ENCODE results near the gene PPP2R2B.
"Not testable (repeated sequence)": the region's sequence is repeated elsewhere in the genome, so short reads cannot be mapped to it uniquely, and the experiment has no call there.

The PPP2R2B gene

GRCh38 chr5:146589028-146589345 is 289.6 kb downstream of the PPP2R2B start:
- DNase-seq: no peak

DNA sequence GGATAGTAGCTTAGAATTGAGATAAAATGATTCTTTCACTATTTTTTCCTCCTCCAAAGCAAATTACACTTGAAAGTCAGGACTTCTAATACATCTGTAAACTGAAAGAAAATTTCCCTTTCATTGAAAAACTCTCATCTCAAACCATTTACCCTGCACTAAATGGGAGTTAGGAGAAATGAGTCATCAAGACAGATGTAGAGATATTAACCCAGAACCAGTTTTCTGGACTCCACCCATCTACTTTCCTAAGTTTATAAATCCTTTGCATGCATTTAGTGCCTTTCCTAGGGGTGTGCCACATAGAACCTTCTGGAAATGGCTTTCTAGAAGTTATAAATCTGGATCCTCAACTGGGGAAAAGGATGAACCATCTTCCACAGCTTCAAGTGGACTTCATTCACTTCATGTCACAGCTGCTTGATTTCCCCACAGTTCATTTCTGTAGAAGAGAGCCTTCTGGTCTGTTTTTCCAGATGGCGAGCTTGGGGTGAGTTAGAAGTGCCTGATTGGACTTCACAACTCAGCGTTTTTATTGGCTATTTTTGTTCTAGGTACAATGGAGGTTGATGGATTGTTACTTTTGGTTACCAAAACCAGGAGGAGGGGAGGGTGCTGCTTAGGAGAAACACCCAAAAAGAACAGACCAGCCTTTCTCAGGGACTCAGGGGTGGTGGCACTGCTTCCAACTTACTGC is 290.1 kb downstream of the PPP2R2B start:
- DNase-seq: no peak

GRCh38 chr5:146586752-146587151 is 291.8 kb downstream of the PPP2R2B start:
- DNase-seq: no peak

- no peak for DNase-seq
Measured at GRCh38 chr5:146584750-146585149, 293.8 kb downstream of the PPP2R2B start.

- no peak for DNase-seq
Measured at GRCh38 chr5:146582051-146582596, 296.4 kb downstream of the PPP2R2B start.

GRCh38 chr5:146580237-146580636 is 298.3 kb downstream of the PPP2R2B start:
- no peak for DNase-seq

GRCh38 chr5:146574713-146575112 is 303.8 kb downstream of the PPP2R2B start:
- DNase-seq: no peak

DNA sequence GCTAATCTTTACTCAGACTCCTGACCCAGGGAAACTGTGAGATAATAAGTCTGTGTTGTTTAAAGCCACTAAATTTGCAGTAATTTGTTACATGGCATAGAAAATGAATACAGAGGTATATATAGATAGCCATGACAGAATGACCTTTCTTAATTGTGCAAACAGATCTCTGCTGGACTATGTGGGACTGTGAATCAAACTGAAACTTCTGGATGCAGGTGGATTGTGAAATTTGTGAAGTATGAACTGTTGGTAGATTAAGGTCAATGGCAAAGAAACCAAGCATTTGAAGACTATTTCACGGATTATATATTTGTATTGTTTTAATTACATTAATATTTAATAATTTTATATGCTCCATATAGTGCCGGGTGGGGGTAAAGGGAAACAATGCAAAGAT is 310.4 kb downstream of the PPP2R2B start:
- no peak for DNase-seq

DNA sequence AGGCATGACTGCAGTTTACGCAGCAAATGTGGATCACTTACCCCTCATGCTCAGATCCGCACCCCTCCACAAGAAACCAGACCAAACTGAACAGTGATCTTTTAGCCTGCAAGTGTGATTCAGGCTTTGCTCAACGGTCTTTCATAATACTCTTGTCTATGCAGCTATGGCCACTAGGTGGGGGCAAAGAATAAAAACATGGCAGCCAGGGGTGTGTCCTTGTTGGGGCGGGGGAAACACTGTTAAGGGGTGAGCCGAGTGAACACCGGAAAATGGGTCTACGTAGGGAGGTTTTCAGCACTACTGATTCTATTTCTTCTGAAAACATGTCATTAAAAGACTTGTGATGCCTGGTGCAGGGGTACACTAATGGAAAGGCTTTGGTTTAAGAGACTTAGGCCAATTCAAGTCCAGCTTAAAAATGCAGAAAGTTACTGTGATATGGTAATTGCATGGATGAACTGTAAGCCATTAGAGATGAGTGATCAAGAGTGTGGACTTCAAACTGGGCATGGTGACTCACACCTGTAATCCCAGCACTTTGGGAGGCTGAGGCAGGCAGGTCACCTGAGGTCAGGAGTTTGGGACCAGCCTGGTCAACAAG is 312.7 kb downstream of the PPP2R2B start:
- peak; percentile 69 to 71 for DNase-seq

GRCh38 chr5:146564007-146564762 is 314.4 kb downstream of the PPP2R2B start:
- DNase-seq: peak; percentile 1 to 2

DNA sequence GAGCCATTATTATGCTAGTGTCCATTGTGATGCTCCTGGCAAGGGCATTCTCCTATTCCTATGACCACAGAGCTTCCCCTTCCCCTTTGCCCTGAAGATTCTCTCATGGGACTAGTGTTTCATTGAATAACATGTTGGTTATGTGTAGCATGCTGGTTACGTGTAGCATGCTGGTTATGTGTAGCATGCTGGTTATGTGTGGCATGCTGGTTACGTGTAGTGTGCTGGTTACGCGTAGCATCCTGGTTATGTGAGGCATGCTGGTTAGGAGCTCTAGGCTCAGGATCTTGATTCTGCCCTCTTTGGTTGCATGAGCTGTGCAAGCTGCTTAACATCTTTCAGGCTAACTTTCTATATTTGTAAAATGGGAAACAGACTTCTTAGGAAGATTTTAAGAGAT is 316.1 kb downstream of the PPP2R2B start:
- no peak for DNase-seq

DNA sequence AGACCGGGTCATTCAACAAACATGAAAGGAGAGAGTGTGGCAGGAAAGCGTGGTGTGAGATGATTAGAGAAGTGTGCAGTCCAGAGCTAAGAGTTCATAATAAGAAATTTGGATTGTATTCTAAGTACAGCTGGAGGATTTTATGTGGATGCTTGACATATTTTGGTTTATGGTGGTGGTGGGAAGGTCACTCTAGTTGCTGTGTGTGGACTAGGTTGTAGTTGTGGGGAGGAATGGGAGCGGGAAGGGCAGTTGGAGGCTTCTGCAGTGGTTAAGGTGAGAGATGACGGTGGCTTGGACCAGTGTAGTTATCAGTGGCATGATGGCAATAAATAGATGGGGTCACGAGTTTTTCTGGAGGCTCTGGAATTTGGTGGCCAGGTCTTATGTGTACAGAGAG is 316.8 kb downstream of the PPP2R2B start:
- no peak for DNase-seq

DNA sequence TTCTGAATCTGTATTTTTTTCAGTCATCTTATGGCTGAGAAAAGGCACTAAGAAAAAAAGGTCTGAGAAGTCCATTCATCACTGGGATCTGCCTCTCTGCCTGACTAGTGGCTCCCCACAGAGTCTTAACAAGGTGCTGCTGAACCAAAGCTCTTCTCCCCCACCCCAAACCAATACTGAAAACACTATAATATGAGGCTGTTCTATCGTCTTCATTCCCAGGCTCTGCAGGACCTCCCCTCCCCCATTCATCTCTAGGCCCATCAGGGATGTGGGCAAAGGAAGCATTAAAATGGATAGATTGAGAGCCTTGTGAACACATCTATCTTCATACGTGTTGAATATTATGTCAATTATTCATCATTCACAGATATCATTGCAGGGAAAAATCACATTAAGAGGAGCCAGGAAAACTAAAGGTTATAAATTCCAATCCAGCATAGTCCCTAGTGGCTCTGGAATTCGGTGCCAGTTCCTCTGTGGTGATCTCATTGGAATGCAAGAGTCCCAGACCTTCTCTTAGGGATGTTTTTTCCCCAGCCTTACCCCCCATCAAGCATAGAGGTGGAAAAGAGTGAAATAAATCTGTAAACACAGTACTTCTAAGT is 318.2 kb downstream of the PPP2R2B start:
- DNase-seq: no peak

DNA sequence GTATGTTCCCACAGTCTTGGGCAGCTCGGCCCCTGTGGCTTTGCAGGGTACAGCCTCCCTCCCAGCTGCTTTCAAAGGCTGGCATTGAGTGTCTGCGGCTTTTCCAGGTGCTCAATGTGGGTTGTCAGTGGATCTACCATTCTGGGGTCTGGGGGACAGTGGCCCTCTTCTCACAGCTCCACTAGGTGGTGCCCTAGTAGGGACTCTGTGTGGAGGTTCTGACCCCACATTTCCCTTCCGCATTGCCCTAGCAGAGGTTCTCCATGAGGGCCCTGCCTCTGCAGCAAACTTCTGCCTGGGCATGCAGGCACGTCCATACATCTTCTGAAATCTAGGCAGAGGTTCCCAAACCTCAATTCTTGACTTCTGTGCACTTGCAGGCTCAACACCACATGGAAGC is 321.7 kb downstream of the PPP2R2B start:
- not testable (repeated sequence) for DNase-seq

GRCh38 chr5:146553446-146553845 is 325.1 kb downstream of the PPP2R2B start:
- DNase-seq: no peak

- DNase-seq: no peak
Measured at GRCh38 chr5:146549615-146550014, 328.9 kb downstream of the PPP2R2B start.

DNA sequence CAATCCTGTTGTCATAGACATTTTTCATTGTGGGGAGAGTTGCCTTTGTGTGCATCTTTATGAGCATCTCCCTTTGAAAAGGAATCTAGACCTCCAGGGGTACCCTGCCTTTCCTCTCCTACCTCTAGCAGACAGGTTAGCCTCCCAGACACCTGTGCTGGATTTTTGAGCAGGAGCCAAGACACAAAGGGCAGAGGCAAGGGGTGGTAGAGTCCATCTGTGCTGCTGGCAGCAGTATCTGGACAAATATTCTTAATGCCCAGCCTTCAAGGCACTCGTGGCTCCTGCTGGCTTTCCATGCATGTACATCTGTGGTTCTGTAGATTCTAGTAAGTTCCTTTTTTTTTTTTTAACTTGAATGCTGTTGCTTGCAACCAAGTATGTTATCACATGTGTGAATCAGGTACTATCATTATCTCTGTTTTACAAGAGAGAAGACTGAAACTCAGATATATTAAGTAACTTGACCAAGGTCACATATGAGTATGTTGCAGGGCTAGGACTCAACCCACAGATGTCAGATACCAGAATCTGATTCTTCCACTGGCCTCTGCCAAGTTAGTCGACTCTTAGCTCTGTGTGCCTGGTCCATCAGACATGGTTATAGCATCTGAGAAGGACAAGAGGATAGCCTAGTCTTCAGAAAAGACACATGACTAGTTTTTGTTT is 329.6 kb downstream of the PPP2R2B start:
- DNase-seq: no peak

GRCh38 chr5:146544232-146544631 is 334.3 kb downstream of the PPP2R2B start:
- no peak for DNase-seq

- DNase-seq: peak; percentile 52 to 56
Measured at GRCh38 chr5:146541958-146542849, 336.4 kb downstream of the PPP2R2B start.

DNA sequence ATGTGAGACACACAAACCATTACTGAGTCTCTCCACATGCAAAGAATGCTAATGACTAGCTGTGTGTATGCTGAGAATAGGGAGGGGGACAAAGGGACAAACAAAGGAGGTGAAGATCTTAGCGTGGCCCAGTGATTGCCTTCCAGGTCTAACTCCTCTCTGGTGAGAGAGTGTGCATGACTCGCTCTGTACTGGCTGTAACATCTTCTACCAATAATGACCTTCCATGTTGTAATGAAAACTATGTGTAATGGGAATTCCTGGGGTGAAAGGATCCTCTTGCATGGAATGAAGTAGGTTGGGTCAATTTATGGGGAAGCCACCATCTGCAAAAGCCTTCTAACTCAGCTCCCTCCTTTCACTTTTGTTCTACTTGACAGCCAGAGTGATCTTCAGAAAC is 338.1 kb downstream of the PPP2R2B start:
- DNase-seq: no peak

- DNase-seq: no peak
Measured at GRCh38 chr5:146539973-146540372, 338.6 kb downstream of the PPP2R2B start.

GRCh38 chr5:146538432-146538831 is 340.1 kb downstream of the PPP2R2B start:
- no peak for DNase-seq

Measured in NCI-H2081 (cell line).